ENCODE measurements around the gene EHMT2.

The EHMT2 gene

DNA sequence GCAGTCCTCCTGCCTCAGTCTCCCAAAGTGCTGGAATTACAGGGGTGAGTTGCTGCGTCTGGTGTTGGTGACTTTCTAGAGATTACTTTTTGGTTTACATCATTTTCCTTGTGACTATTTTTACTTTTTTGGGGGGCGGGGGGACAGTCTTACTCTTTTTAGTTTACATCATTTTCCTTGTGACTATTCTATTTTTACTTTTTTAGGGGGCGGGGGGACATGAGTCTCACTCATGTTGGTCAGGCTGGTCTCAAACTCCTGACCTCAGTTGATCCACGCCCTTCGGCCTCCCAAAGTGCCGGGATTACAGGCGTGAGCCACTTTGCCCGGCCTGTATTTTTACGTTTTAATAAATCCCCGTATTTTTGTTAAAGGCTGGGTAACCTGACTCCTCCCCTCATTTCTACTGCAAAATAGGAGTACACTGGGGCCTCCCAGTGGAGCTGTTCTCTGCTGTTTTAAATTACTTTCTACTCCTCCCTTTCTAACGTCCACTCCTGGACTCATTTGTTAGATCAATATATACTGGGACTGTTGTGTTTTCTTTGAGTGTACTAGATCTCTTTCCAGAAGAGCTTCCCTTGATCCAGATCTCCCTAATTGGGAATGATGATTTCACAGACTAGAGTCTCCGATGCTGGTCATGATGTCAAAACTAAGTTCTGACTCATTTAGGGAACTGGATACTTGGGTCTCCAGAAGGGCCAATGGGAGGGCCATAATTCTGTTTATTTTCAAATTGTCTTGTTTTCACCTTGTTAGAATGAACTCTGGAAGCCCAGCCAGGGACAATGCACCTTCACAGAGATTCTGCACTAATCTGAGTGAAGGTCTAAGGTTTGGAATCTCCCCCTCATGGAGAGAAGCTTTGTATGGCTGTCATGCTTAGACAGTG is 60.8 kb downstream of the EHMT2 start:
- H3K4me3 ChIP-seq (ENCODE audit: low read depth, low read length) = peak overlapping the region; percentile 79
- no peaks in the 10 kb centered on the region for H3K9me3 ChIP-seq (ENCODE audit: control insufficient read depth, insufficient read depth, low read depth, low read length)
- CTCF ChIA-PET = interaction anchor here (0.6 to 1.6 kb wide), 5 partner anchors 31 to 240 kb away, joined by 3 to 5 read pairs (median 4); no protein-coding TSS in a partner anchor
- H3K27ac ChIP-seq (ENCODE audit: extremely low read depth, low read depth, low read length) = peak overlapping the region; percentile 88
- peaks cover 9% of the 10 kb centered on the region for H3K4me1 ChIP-seq (ENCODE audit: control insufficient read depth, insufficient read depth, low read length)
- peaks cover 47 to 53% of the 10 kb centered on the region in 2 experiments for H3K36me3 ChIP-seq (ENCODE audit: control insufficient read depth in 2 of 2, insufficient read depth in 1 of 2, low read length in 2 of 2)
- POLR2A ChIA-PET = interaction anchor here (0.5 to 12.5 kb wide), 16 partner anchors 9 to 176 kb away, joined by 3 to 125 read pairs (median 6); partner anchors contain the start of genes C6orf47, EHMT2, HSPA1B and LSM2
- TF ChIP-seq, protein P1, sequence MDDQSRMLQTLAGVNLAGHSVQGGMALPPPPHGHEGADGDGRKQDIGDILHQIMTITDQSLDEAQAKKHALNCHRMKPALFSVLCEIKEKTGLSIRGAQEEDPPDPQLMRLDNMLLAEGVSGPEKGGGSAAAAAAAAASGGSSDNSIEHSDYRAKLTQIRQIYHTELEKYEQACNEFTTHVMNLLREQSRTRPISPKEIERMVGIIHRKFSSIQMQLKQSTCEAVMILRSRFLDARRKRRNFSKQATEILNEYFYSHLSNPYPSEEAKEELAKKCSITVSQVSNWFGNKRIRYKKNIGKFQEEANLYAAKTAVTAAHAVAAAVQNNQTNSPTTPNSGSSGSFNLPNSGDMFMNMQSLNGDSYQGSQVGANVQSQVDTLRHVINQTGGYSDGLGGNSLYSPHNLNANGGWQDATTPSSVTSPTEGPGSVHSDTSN (CRISPR knock-in tag; IDR thresholded peaks at IDR 0.05) = no peak
- TF ChIP-seq ZNF140 (tag by site-specific recombination; IDR thresholded peaks at IDR 0.05) (no peak), SETDB1 (IDR thresholded peaks at IDR 0.05; ENCODE audit: insufficient read length, low read length) (no peak), ZNF623 (tag by site-specific recombination; IDR thresholded peaks at IDR 0.05) (no peak; the same call in 1 of the 2 replicates), ZNF768 (tag by site-specific recombination; IDR thresholded peaks at IDR 0.05) (no peak), TCF7L2 (IDR thresholded peaks at IDR 0.05; ENCODE audit: borderline replicate concordance, low read depth, low read length) (no peak), KLF9 (tag by site-specific recombination; IDR thresholded peaks at IDR 0.05; ENCODE audit: low read depth) (0 out of 2 replicates have a peak, but pooled peaks have one; percentile 12), KLF10 (tag by site-specific recombination; IDR thresholded peaks at IDR 0.05) (no peak), ZFP37 (tag by site-specific recombination; IDR thresholded peaks at IDR 0.05) (0 out of 2 replicates have a peak, but pooled peaks have one; percentile 52), ZNF585B (tag by site-specific recombination; IDR thresholded peaks at IDR 0.05) (no peak; the same call in 1 of the 2 replicates), ZNF214 (tag by site-specific recombination; IDR thresholded peaks at IDR 0.05; ENCODE audit: borderline replicate concordance) (no peak), ZNF692 (tag by site-specific recombination; IDR thresholded peaks at IDR 0.05) (no peak), ZNF610 (tag by site-specific recombination; IDR thresholded peaks at IDR 0.05; ENCODE audit: borderline replicate concordance) (no peak), ZNF202 (tag by site-specific recombination; IDR thresholded peaks at IDR 0.05; ENCODE audit: borderline replicate concordance) (no peak), ZEB2 (tag by site-specific recombination; IDR thresholded peaks at IDR 0.05) (0 out of 2 replicates have a peak, but pooled peaks have one; percentile 29), ZNF791 (tag by site-specific recombination; IDR thresholded peaks at IDR 0.05) (no peak), ZNF266 (tag by site-specific recombination; IDR thresholded peaks at IDR 0.05; ENCODE audit: low read depth) (no peak), ZNF654 (tag by site-specific recombination; IDR thresholded peaks at IDR 0.05; ENCODE audit: low read depth) (peak; percentile 7; the same call in 1 of the 2 replicates), ZNF747 (tag by site-specific recombination; IDR thresholded peaks at IDR 0.05) (no peak), BCL11A (tag by site-specific recombination; IDR thresholded peaks at IDR 0.05; ENCODE audit: low read depth) (no peak), ZBTB21 (tag by site-specific recombination; IDR thresholded peaks at IDR 0.05) (peak; percentile 82), ZNF292 (tag by site-specific recombination; IDR thresholded peaks at IDR 0.05; ENCODE audit: borderline replicate concordance, low read depth) (no peak), PRDM10 (tag by site-specific recombination; IDR thresholded peaks at IDR 0.05) (no peak), YY2 (tag by site-specific recombination; IDR thresholded peaks at IDR 0.05) (no peak), ZBTB48 (tag by site-specific recombination; IDR thresholded peaks at IDR 0.05) (no peak), ZNF629 (tag by site-specific recombination; IDR thresholded peaks at IDR 0.05) (peak; percentile 92), GLIS2 (tag by site-specific recombination; IDR thresholded peaks at IDR 0.05) (no peak), KLF1 (tag by site-specific recombination; IDR thresholded peaks at IDR 0.05) (0 out of 2 replicates have a peak, but pooled peaks have one; percentile 19), PRDM1 (tag by site-specific recombination; IDR thresholded peaks at IDR 0.05) (peak; percentile 63; the same call in 1 of the 2 replicates), ZNF10 (tag by site-specific recombination; IDR thresholded peaks at IDR 0.05) (no peak)
